Measurements from ENCODE around the gene PLEKHA5.
"Not testable (repeated sequence)": the region's sequence is repeated elsewhere in the genome, so short reads cannot be mapped to it uniquely, and the experiment has no call there.

Gene PLEKHA5

DNA sequence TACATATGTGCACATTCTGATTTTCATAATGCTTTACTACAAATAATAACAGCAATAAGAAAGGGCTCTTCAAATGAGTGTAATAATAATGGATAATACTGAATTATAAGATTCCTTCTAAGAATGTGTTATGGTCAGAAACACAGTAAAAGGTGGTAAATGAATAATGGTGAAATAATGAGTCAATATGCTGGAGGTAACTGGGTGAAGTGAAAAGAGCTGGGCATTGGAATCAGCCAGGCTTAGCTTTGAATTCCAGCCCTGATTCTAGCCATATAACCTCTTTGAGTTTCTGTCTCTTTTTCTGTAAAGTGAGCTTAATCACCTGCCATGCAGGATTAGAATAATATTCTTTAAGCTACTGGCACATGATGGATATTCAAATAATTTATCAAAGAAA, 39.1 kb downstream of the PLEKHA5 start:
- Histone ChIP-seq H3K4me1 (ENCODE audit: control insufficient read depth in 1 of 2, insufficient read depth in 1 of 2, low read depth in 1 of 2, low read length in 1 of 2) (no peaks in the 10 kb centered on the region), H3K36me3 (no peaks in the 10 kb centered on the region), H3K4me3 (ENCODE audit: low read depth in 1 of 2, low read length in 1 of 2) (no peak overlapping the region), H3K27ac (no peak overlapping the region), H3K9me3 (no peaks in the 10 kb centered on the region), H3K27me3 (no peaks in the 10 kb centered on the region)
- TF ChIP-seq, protein P1, sequence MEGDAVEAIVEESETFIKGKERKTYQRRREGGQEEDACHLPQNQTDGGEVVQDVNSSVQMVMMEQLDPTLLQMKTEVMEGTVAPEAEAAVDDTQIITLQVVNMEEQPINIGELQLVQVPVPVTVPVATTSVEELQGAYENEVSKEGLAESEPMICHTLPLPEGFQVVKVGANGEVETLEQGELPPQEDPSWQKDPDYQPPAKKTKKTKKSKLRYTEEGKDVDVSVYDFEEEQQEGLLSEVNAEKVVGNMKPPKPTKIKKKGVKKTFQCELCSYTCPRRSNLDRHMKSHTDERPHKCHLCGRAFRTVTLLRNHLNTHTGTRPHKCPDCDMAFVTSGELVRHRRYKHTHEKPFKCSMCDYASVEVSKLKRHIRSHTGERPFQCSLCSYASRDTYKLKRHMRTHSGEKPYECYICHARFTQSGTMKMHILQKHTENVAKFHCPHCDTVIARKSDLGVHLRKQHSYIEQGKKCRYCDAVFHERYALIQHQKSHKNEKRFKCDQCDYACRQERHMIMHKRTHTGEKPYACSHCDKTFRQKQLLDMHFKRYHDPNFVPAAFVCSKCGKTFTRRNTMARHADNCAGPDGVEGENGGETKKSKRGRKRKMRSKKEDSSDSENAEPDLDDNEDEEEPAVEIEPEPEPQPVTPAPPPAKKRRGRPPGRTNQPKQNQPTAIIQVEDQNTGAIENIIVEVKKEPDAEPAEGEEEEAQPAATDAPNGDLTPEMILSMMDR (IDR thresholded peaks at IDR 0.05), result no peak

DNA sequence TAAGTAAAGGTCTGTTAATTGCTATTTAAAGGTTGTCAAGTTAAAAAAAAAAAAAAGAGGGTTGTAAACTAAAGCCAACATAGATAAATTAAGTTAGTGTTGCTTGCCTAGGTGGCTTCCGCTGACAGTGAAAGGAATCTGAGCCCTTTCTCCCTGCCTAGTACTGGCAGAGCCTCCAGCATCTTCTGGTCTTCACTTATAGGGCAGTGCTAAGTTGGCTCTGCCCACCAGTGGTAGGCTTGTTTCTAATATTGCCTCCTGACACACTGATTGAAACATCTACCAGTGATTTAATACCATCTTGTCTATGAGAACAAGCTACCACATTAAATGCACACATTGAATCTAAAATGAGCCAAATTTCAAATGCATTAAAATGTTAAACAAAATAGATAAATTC, 39.7 kb downstream of the PLEKHA5 start:
- Histone ChIP-seq H3K27me3 (no peaks in the 10 kb centered on the region), H3K36me3 (no peaks in the 10 kb centered on the region), H3K4me3 (ENCODE audit: low read depth in 1 of 2, low read length in 1 of 2) (no peak overlapping the region), H3K9me3 (no peaks in the 10 kb centered on the region), H3K4me1 (ENCODE audit: control insufficient read depth in 1 of 2, insufficient read depth in 1 of 2, low read depth in 1 of 2, low read length in 1 of 2) (no peaks in the 10 kb centered on the region), H3K27ac (no peak overlapping the region)
- TF ChIP-seq, protein P1 (IDR thresholded peaks at IDR 0.05), result no peak

DNA sequence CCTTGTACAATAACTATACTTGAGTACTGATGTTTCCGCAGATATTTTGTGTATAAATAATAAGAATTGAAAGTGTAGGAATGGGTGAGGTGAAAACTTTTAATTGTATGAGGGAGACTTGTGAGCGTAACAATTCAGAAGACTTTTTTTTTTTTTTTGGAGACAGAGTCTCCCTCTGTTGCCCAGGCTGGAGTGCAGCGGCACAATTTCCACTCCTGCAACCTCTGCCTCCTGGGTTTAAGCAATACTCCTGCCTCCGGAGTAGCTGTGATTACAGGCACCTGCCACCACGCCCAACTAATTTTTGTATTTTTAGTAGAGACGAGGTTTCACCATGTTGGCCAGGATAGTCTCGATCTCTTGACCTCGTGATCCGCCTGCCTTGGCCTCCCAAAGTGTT, 40.8 kb downstream of the PLEKHA5 start:
- not testable (repeated sequence) for H3K27me3 ChIP-seq; H3K9me3 ChIP-seq; H3K4me3 ChIP-seq (ENCODE audit: low read depth in 1 of 2, low read length in 1 of 2); H3K36me3 ChIP-seq; H3K4me1 ChIP-seq (ENCODE audit: control insufficient read depth in 1 of 2, insufficient read depth in 1 of 2, low read depth in 1 of 2, low read length in 1 of 2); H3K27ac ChIP-seq

DNA sequence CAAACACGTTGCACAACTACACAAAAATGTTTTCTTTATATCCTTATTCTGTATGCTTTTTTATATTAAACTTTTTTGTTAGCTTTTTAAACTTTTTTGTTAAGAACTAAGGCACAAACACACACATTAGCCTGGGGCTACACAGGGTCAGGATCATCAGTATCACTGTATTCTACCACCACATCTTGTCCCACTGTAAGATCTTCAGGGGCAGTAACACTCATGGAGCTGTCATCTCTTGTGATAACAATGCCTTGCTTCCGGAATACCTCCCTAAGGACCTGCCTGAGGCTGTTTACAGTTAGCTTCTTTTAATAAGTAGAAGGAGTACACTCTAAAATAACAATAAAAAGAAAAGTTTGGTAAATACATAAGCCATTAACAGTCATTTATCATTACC, 42.2 kb downstream of the PLEKHA5 start:
- H3K9me3 ChIP-seq, result no peaks in the 10 kb centered on the region
- no peaks in the 10 kb centered on the region for H3K36me3 ChIP-seq
- no peaks in the 10 kb centered on the region for H3K27me3 ChIP-seq
- H3K27ac ChIP-seq, result no peak overlapping the region
- H3K4me1 ChIP-seq (ENCODE audit: control insufficient read depth in 1 of 2, insufficient read depth in 1 of 2, low read depth in 1 of 2, low read length in 1 of 2), result no peaks in the 10 kb centered on the region
- TF ChIP-seq, protein P1 (IDR thresholded peaks at IDR 0.05), result no peak
- no peak overlapping the region for H3K4me3 ChIP-seq (ENCODE audit: low read depth in 1 of 2, low read length in 1 of 2)

DNA sequence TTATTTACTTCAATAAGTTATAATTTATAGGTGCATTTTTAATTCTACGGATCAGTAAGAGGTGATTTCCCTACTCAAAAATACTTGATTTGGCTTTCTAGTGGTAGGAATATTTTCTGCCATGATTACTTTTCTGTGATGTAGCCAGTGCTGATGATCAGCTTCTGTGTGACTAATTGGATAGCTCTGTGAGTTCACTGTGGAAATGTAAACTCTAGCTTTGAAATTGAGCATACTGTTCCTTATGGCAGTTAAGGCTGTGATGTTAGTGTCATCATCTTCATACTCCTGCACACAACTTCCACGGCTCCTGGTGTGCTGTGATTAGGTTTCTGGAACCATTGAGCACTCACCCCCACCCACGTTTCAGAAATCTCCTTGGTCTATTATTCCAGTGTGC, 48.2 kb downstream of the PLEKHA5 start:
- H3K27ac ChIP-seq, result no peak overlapping the region
- H3K4me1 ChIP-seq (ENCODE audit: control insufficient read depth in 1 of 2, insufficient read depth in 1 of 2, low read depth in 1 of 2, low read length in 1 of 2), result no peaks in the 10 kb centered on the region
- TF ChIP-seq, protein P1 (IDR thresholded peaks at IDR 0.05), result no peak
- H3K4me3 ChIP-seq (ENCODE audit: low read depth in 1 of 2, low read length in 1 of 2), result no peak overlapping the region
- no peaks in the 10 kb centered on the region for H3K27me3 ChIP-seq
- H3K9me3 ChIP-seq, result no peaks in the 10 kb centered on the region
- no peaks in the 10 kb centered on the region for H3K36me3 ChIP-seq

DNA sequence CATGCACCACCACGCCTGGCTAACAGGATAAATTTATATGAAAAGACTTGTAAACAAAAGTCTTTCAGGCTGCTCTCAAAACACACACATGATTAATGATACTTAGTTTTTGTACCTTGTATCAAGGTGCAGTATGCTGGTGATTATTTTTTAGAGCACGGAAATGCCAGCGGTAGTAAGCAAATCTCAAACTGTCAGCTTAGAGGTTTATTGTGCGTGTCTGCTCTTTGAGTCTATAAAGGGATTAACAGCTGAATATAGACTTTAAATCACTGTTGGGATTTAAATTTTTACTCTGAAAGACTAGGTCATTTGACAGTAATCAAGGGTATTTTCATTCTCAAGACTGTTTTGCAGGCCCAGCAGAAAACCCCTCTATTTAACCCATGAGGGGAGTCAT, 50.5 kb downstream of the PLEKHA5 start:
- Histone ChIP-seq H3K4me3 (ENCODE audit: low read depth in 1 of 2, low read length in 1 of 2) (no peak overlapping the region), H3K27me3 (no peaks in the 10 kb centered on the region), H3K27ac (no peak overlapping the region), H3K4me1 (ENCODE audit: control insufficient read depth in 1 of 2, insufficient read depth in 1 of 2, low read depth in 1 of 2, low read length in 1 of 2) (no peaks in the 10 kb centered on the region), H3K36me3 (no peaks in the 10 kb centered on the region), H3K9me3 (no peaks in the 10 kb centered on the region)
- TF ChIP-seq, protein P1 (IDR thresholded peaks at IDR 0.05), result no peak
